PC-3 (cell line): ENCODE measurements around the gene GNAI1. TPM values are rescaled to one million over a fixed set of nuclear protein-coding genes. Genes with fewer than 3 reads are reported as not detected.

ENCODE experiments used
- ATAC-seq: fragments of 200-7000 bp; cut with Tn5 transposase; 2 replicates; pipeline ENCODE4 v1.9.1; 2020; ENCODE audit warnings: mild to moderate bottlenecking, moderate library complexity
- Bru-seq: library from RNA; stranded (reverse); fragments of 400-500 nt; gene quantifications from one replicate; lab custom pipeline; 2021; lab: Mats Ljungman, UMichigan
- BruChase-seq, 2 experiments: library from RNA; stranded (reverse); fragments of 400-500 nt; gene quantifications; one replicate each; lab custom pipeline; 2021; lab: Mats Ljungman, UMichigan
- BruUV-seq: library from RNA; stranded (reverse); fragments of 400-500 nt; replicated peaks from 2 replicates; lab custom pipeline; 2021; lab: Mats Ljungman, UMichigan
- CTCF ChIA-PET: fragments of 300-600 bp; sonication (Branson Sonifier 250); formaldehyde crosslinking; loops from one replicate; lab custom pipeline; 2022; ENCODE audit warnings: antibody characterized with exemption; lab: Charles Lee
- POLR2A ChIA-PET: fragments of 300-600 bp; sonication (Branson Sonifier 250); formaldehyde crosslinking; loops from one replicate; lab custom pipeline; 2022; ENCODE audit warnings: antibody characterized with exemption; ENCODE audit not compliant: unreplicated experiment; lab: Charles Lee
- DNase-seq: peaks from one replicate; pipeline ENCODE4 v3.0.0-alpha.2; 2015
- H2AFZ ChIP-seq: fragments of 300-600 bp; sonication (generic); 2 replicates; pipeline ENCODE4 v1.6.0; 2016; ENCODE audit warnings: antibody characterized with exemption, low read length
- H3F3A ChIP-seq: fragments of 300-600 bp; sonication (generic); one replicate; pipeline ENCODE4 v1.6.0; 2017; ENCODE audit warnings: antibody characterized with exemption, low read length, control low read depth, mild to moderate bottlenecking; ENCODE audit not compliant: unreplicated experiment
- H3K27ac ChIP-seq: fragments of 300-600 bp; sonication (generic); 2 replicates; pipeline ENCODE4 v1.5.1; 2016; ENCODE audit warnings: mild to moderate bottlenecking, low read length
- H3K27me3 ChIP-seq: fragments of 300-600 bp; sonication (generic); 2 replicates; pipeline ENCODE4 v1.6.1; 2016; ENCODE audit warnings: low read length, mixed read lengths
- H3K36me3 ChIP-seq: fragments of 300-600 bp; sonication (generic); 2 replicates; pipeline ENCODE4 v1.6.1; 2016; ENCODE audit warnings: low read depth, mixed run types, low read length, mixed read lengths
- H3K4me1 ChIP-seq: fragments of 300-600 bp; sonication (generic); 2 replicates; pipeline ENCODE4 v1.5.1; 2016; ENCODE audit warnings: low read length; ENCODE audit not compliant: insufficient read depth
- H3K4me2 ChIP-seq: fragments of 300-600 bp; sonication (generic); 2 replicates; pipeline ENCODE4 v1.6.0; 2016; ENCODE audit warnings: low read length
- H3K4me3 ChIP-seq: fragments of 300-600 bp; sonication (generic); 2 replicates; pipeline ENCODE4 v1.5.1; 2016; ENCODE audit warnings: mild to moderate bottlenecking, low read length, mixed read lengths
- H3K79me2 ChIP-seq: fragments of 300-600 bp; sonication (generic); 2 replicates; pipeline ENCODE4 v1.6.1; 2017; ENCODE audit warnings: low read length, mixed read lengths
- H3K9ac ChIP-seq: fragments of 300-600 bp; sonication (generic); 2 replicates; pipeline ENCODE4 v1.6.0; 2016; ENCODE audit warnings: mild to moderate bottlenecking, low read length
- H3K9me2 ChIP-seq: fragments of 300-600 bp; sonication (generic); replicated peaks from 2 replicates; pipeline ENCODE4 v1.6.1; 2016; ENCODE audit warnings: mixed run types, low read length, mixed read lengths
- H3K9me3 ChIP-seq: fragments of 300-600 bp; sonication (generic); 2 replicates; pipeline ENCODE4 v1.6.1; 2016; ENCODE audit warnings: low read length, mixed read lengths
- H4K20me1 ChIP-seq: fragments of 300-600 bp; sonication (generic); 2 replicates; pipeline ENCODE4 v1.6.1; 2016; ENCODE audit warnings: low read length, mixed read lengths
- CTCF ChIP-seq: fragments of 300-600 bp; sonication (generic); conservative IDR thresholded peaks from 2 replicates; pipeline ENCODE4 v1.5.1; 2017; ENCODE audit warnings: antibody characterized with exemption, low read depth, mild to moderate bottlenecking, low read length
- EZH2 ChIP-seq: fragments of 300-600 bp; sonication (generic); IDR thresholded peaks from one replicate; pipeline ENCODE4 v1.6.1; 2017; ENCODE audit warnings: antibody characterized with exemption, mild to moderate bottlenecking, low read length; ENCODE audit not compliant: unreplicated experiment
- EZH2phosphoT487 ChIP-seq: fragments of 300-600 bp; sonication (generic); IDR thresholded peaks from 2 replicates; pipeline ENCODE4 v1.6.1; 2018; ENCODE audit warnings: mild to moderate bottlenecking, antibody characterized with exemption, low read length, borderline replicate concordance
- intact Hi-C: fragments of 100-400 bp; cut with micrococcal nuclease; formaldehyde crosslinking; loops from 2 replicates; pipeline ENCODE4 v1.9.0; 2023
- long read RNA-seq: library from polyadenylated mRNA; unstranded; transcript quantifications from one replicate; pipeline ENCODE4 v2.0.0, GENCODE V29; 2021; ENCODE audit not compliant: unreplicated experiment
- total RNA-seq: library from RNA; depleted of rRNA; stranded (reverse); fragments of >200 nt; gene quantifications from 2 replicates; pipeline ENCODE4 v1.2.3, GENCODE V29; 2014; rRNA removed

GNAI1 gene
- total RNA-seq (16.9 and 19.6 TPM in 2 replicates), Bru-seq, nascent RNA (percentile 49 among the genes with signal in this experiment), BruChase-seq, experiment 1, labeled RNA remaining after a 6-hour chase (percentile 41 among the genes with signal in this experiment), BruChase-seq, experiment 2, labeled RNA remaining after a 2-hour chase (percentile 42 among the genes with signal in this experiment)
- long read RNA-seq, full-length matches to known transcripts, result 120 of 145 reads
- long read RNA-seq, partial matches to known transcripts, result 6 of 145 reads
- long read RNA-seq, other reads (novel, unspliced or antisense), result 19 of 145 reads

- ChIA-PET CTCF (interaction anchor here (0.6 to 2.8 kb wide), 16 partner anchors 11 to 1871 kb away, joined by 3 to 18 read pairs (median 4); no protein-coding TSS in a partner anchor), POLR2A (no interaction called here)
- DNase-seq (peak; percentile 81), ATAC-seq (peak; percentile 68)
- Histone ChIP-seq H3K79me2 (peaks cover 42% of the 10 kb centered on the region), H3K36me3 (no peaks in the 10 kb centered on the region), H2AFZ (peak within 1 kb of the TSS; percentile 97), H3K4me3 (peak within 1 kb of the TSS; percentile 99), H3K27ac (peak within 1 kb of the TSS; percentile 48), H3K4me1 (peaks cover 23% of the 10 kb centered on the region), H4K20me1 (0 out of 2 replicates have a peak, but pooled peaks cover 9% of the 10 kb centered on the region), H3K9ac (peak within 1 kb of the TSS; percentile 83), H3F3A (no peaks in the 10 kb centered on the region), H3K9me3 (no peaks in the 10 kb centered on the region), H3K27me3 (no peaks in the 10 kb centered on the region), H3K4me2 (peak within 1 kb of the TSS; percentile 88), H3K9me2 (no peaks in the 10 kb centered on the region)
- intact Hi-C loops, result loop anchor here (2.0 to 10.0 kb wide), 4 partner anchors 36 to 530 kb away; no protein-coding TSS in a partner anchor
- TF ChIP-seq CTCF (peak; percentile 43), EZH2phosphoT487 (no peak)
- no TSS peak for BruUV-seq
Measured at GRCh38 chr7:80134536-80135308, at the start of gene GNAI1. GNAI1 (plus strand) TSS chr7:80134831; CDS start chr7:80135161, 330 bp downstream.

- DNase-seq (peak; percentile 19), ATAC-seq (no peak)
- Histone ChIP-seq H3K27me3 (no peaks in the 10 kb centered on the region), H3F3A (no peaks in the 10 kb centered on the region), H4K20me1 (no peaks in the 10 kb centered on the region), H3K4me2 (no peak overlapping the region), H3K4me1 (peaks cover 13% of the 10 kb centered on the region; the same call in 1 of the 2 replicates), H2AFZ (0 out of 2 replicates have a peak overlapping the region, but pooled peaks have one; percentile 9), H3K9ac (no peak overlapping the region), H3K79me2 (no peaks in the 10 kb centered on the region), H3K9me2 (no peaks in the 10 kb centered on the region), H3K4me3 (no peak overlapping the region), H3K36me3 (no peaks in the 10 kb centered on the region), H3K27ac (no peak overlapping the region), H3K9me3 (no peaks in the 10 kb centered on the region)
- TF ChIP-seq EZH2 (no peak), EZH2phosphoT487 (no peak), CTCF (no peak)
- POLR2A ChIA-PET, result no interaction called here
- CTCF ChIA-PET, result no interaction called here
- no TSS peak for BruUV-seq
- intact Hi-C loops, result no loop called here
Measured at GRCh38 chr7:80087051-80087770, 47.4 kb upstream of the GNAI1 start.
